GM12878 (cell line): ENCODE data around the gene PPP1R9B. TPM values are rescaled to one million over a fixed set of nuclear protein-coding genes. Genes with fewer than 3 reads are reported as not detected.

Experiments used
- ATAC-seq: fragments of 200-7000 bp; cut with Tn5 transposase; 3 replicates; pipeline ENCODE4 v1.9.1; 2020; ENCODE audit warnings: mild to moderate bottlenecking, moderate library complexity
- BruUV-seq: library from RNA; stranded (reverse); fragments of 400-500 nt; replicated peaks from 2 replicates; lab custom pipeline; 2021; lab: Mats Ljungman, UMichigan
- CTCF ChIA-PET: fragments of 300-600 bp; sonication (Branson Sonifier 250); formaldehyde crosslinking; extraction: SDS; loops from one replicate; lab custom pipeline; 2021; ENCODE audit warnings: inconsistent platforms; lab: Yijun Ruan, JAX
- POLR2A ChIA-PET: fragments of 350-600 bp; formaldehyde crosslinking; extraction: SDS; loops from one replicate; lab custom pipeline; 2021; ENCODE audit warnings: inconsistent platforms; lab: Charles Lee
- RAD21 ChIA-PET: fragments of 300-600 bp; sonication (Branson Sonifier 250); formaldehyde crosslinking; loops from one replicate; lab custom pipeline; 2023; ENCODE audit warnings: antibody characterized with exemption; ENCODE audit not compliant: unreplicated experiment; lab: Charles Lee
- SMC1A ChIA-PET: fragments of 300-600 bp; sonication (Branson Sonifier 250); formaldehyde crosslinking; loops from one replicate; lab custom pipeline; 2023; ENCODE audit not compliant: unreplicated experiment, uncharacterized antibody; lab: Charles Lee
- DNase-seq: peaks from one replicate; pipeline ENCODE4 v3.0.0-alpha.2; 2011; ENCODE audit warnings: low read depth, low spot score
- FAIRE-seq: peaks from 3 replicates; lab custom pipeline; 2011; peaks lifted over from hg19 to GRCh38; lab: Jason Lieb, UNC
- H2AFZ ChIP-seq: 2 replicates; pipeline ENCODE4 v1.6.0; 2011; ENCODE audit warnings: low read depth, low read length, control low read depth; ENCODE audit not compliant: control insufficient read depth
- H3K27ac ChIP-seq: 2 replicates; pipeline ENCODE4 v1.5.1; 2011; ENCODE audit warnings: control low read depth; ENCODE audit not compliant: control insufficient read depth, insufficient read depth
- H3K27me3 ChIP-seq, 2 experiments: replicated peaks in 1 of 2; 2 replicates each; pipeline versions ENCODE4 v1.6.0 to v1.6.1; 2011; ENCODE audit warnings: low read length in 1 of 2; ENCODE audit not compliant: control insufficient read depth in 2 of 2, insufficient read depth in 2 of 2
- H3K36me3 ChIP-seq, 2 experiments: 2 replicates each; pipeline ENCODE4 v1.5.1; 2011; ENCODE audit warnings: low read length in 1 of 2; ENCODE audit not compliant: control insufficient read depth in 2 of 2, insufficient read depth in 2 of 2
- H3K4me1 ChIP-seq: 2 replicates; pipeline ENCODE4 v1.6.1; 2011; ENCODE audit warnings: mild to moderate bottlenecking, low read length, moderate library complexity, mixed read lengths; ENCODE audit not compliant: control insufficient read depth, insufficient read depth
- H3K4me2 ChIP-seq: 2 replicates; pipeline ENCODE4 v1.6.0; 2011; ENCODE audit warnings: control low read depth; ENCODE audit not compliant: control insufficient read depth, insufficient read depth
- H3K4me3 ChIP-seq: fragments of 200-600 bp; sonication (generic); 2 replicates; pipeline ENCODE4 v1.5.1; 2016
- H3K79me2 ChIP-seq: 2 replicates; pipeline ENCODE4 v1.6.0; 2011; ENCODE audit warnings: low read length; ENCODE audit not compliant: control insufficient read depth, insufficient read depth
- H3K9ac ChIP-seq: 2 replicates; pipeline ENCODE4 v1.8.0; 2011; ENCODE audit warnings: low read length, control low read depth, mixed read lengths; ENCODE audit not compliant: control insufficient read depth, insufficient read depth
- H3K9me3 ChIP-seq: replicated peaks from 3 replicates; pipeline ENCODE4 v1.5.1; 2011; ENCODE audit warnings: mild to moderate bottlenecking, low read length; ENCODE audit not compliant: control insufficient read depth, insufficient read depth
- H4K20me1 ChIP-seq: 2 replicates; pipeline ENCODE4 v1.6.0; 2011; ENCODE audit not compliant: control insufficient read depth, insufficient read depth
- ASH2L ChIP-seq: fragments of 300-600, 200-600 bp; sonication (generic); IDR thresholded peaks from 2 replicates; pipeline ENCODE4 v1.6.1; 2017; ENCODE audit warnings: low read depth, mild to moderate bottlenecking, borderline replicate concordance
- ATF2 ChIP-seq: IDR thresholded peaks from 2 replicates; pipeline ENCODE4 v1.6.1; 2012; ENCODE audit warnings: low read length, inconsistent platforms
- ATF7 ChIP-seq: fragments of 450-650 bp; IDR thresholded peaks from 2 replicates; pipeline ENCODE4 v1.6.1; 2016; ENCODE audit warnings: low read depth, mild to moderate bottlenecking
- CREM ChIP-seq: IDR thresholded peaks from 2 replicates; pipeline ENCODE4 v1.6.1; 2014; ENCODE audit warnings: antibody characterized with exemption, low read depth
- EED ChIP-seq: sonication (generic); IDR thresholded peaks from 2 replicates; pipeline ENCODE4 v1.6.1; 2016; ENCODE audit warnings: antibody characterized with exemption, low read depth
- IRF3 ChIP-seq: fragments of 450-650 bp; IDR thresholded peaks from 2 replicates; pipeline ENCODE4 v1.6.1; 2014; ENCODE audit warnings: mild to moderate bottlenecking
- MEF2A ChIP-seq: IDR thresholded peaks from 2 replicates; pipeline ENCODE4 v1.6.1; 2011; ENCODE audit warnings: low read depth, mild to moderate bottlenecking, low read length, moderate library complexity; ENCODE audit not compliant: insufficient read depth
- MYC ChIP-seq: IDR thresholded peaks from 2 replicates; pipeline ENCODE4 v1.6.1; 2011; ENCODE audit warnings: mild to moderate bottlenecking, low read length, moderate library complexity, inconsistent platforms; ENCODE audit not compliant: insufficient read depth, insufficient replicate concordance, insufficient read length, severe bottlenecking
- NBN ChIP-seq: fragments of 450-650 bp; IDR thresholded peaks from 2 replicates; pipeline ENCODE4 v1.6.1; 2016
- NFXL1 ChIP-seq: fragments of 450-650 bp; IDR thresholded peaks from 2 replicates; pipeline ENCODE4 v1.6.1; 2017; ENCODE audit warnings: antibody characterized with exemption, mild to moderate bottlenecking, borderline replicate concordance
- POLR2AphosphoS2 ChIP-seq: IDR thresholded peaks from 2 replicates; pipeline ENCODE4 v1.6.1; 2011; ENCODE audit warnings: low read depth, mild to moderate bottlenecking, low read length, improper control_type of control experiment, moderate library complexity
- SMARCA5 ChIP-seq: fragments of 450-650 bp; IDR thresholded peaks from 2 replicates; pipeline ENCODE4 v1.6.1; 2017; ENCODE audit warnings: mild to moderate bottlenecking
- ZNF274 ChIP-seq: IDR thresholded peaks from one replicate; pipeline ENCODE4 v1.8.0; 2011; ENCODE audit not compliant: insufficient read length, insufficient read depth
- WGBS: methylation state at CpG from one replicate; pipeline ENCODE4 v1.1.6; 2016; ENCODE audit warnings: low lambda C conversion rate; ENCODE audit not compliant: insufficient replicate concordance, insufficient coverage; ENCODE audit errors: missing lambda C conversion rate; 5-methylcytosine and 5-hydroxymethylcytosine counted together
- in situ Hi-C: fragments of 300-500 bp; cut with MboI; formaldehyde crosslinking; loops from 9 replicates; pipeline ENCODE4 v1.14.3; 2018; ENCODE audit warnings: mixed read lengths
- intact Hi-C: fragments of 100-400 bp; cut with micrococcal nuclease; formaldehyde crosslinking; loops from one replicate; pipeline ENCODE4 v1.14.2; 2022; ENCODE audit not compliant: unreplicated experiment
- polyA plus RNA-seq, 11 experiments: library from polyadenylated mRNA; depleted of rRNA in 4 of 11; unstranded in 6 of 11; stranded (reverse) in 5 of 11; fragments of >200 nt; fragmentation: Nextera tagmentation in 4 of 11; fragmentation: Illumina TruSeq in 1 of 11; extraction: Ambion mirVana in 4 of 11; extraction: Trizol in 1 of 11; gene quantifications; 1 replicate in 1 of 11; 2 replicates in 10 of 11; pipeline versions ENCODE4 v1.2.1 to v1.2.3, GENCODE V29; 2011 to 2016; ENCODE audit warnings: inconsistent platforms in 2 of 11, missing spikeins in 2 of 11, low read depth in 1 of 11
- total RNA-seq, 4 experiments: library from RNA; depleted of rRNA in 3 of 4; stranded (reverse); fragments of >200 nt in 3 of 4; fragmentation: Illumina TruSeq in 1 of 4; extraction: Trizol in 1 of 4; gene quantifications; 2 replicates each; pipeline versions ENCODE4 v1.2.1 to v1.2.3, GENCODE V29; 2013 to 2021

The PPP1R9B gene
- total and polyA plus RNA-seq, 10 of the 15 experiments (the other 5 are each of a cell fraction or from before 2014, with no cell fraction given), result 0.20 to 107 (median 37.5) TPM

GRCh38 chr17:50169881-50170459 is 19.5 kb upstream of the PPP1R9B start:
- CTCF ChIA-PET, result interaction anchor here (0.5 to 17.0 kb wide), 55 partner anchors 8 to 339 kb away, joined by 3 to 514 read pairs (median 5); partner anchors contain the start of genes COL1A1, PDK2, TMEM92 and XYLT2
- RAD21 ChIA-PET, result interaction anchor here (0.6 to 4.5 kb wide), 36 partner anchors 8 to 261 kb away, joined by 3 to 176 read pairs (median 5); partner anchors contain the start of genes COL1A1, LRRC59, PDK2 and TMEM92
- in situ Hi-C loops, result no loop called here
- H3K27ac ChIP-seq, result no peak overlapping the region
- H3K27me3 ChIP-seq, result no peaks in the 10 kb centered on the region
- no peak for TF ChIP-seq MEF2A
- no peak for TF ChIP-seq ATF7
- no peak for TF ChIP-seq CREM
- TF ChIP-seq, all 136 proteins: peak for 0
- H3K9ac ChIP-seq, result no peak overlapping the region
- no peak overlapping the region for H3K4me2 ChIP-seq
- ChIA-PET POLR2A (interaction anchor here (1.2 to 2.8 kb wide), 5 partner anchors 8 to 43 kb away, joined by 6 to 28 read pairs (median 7); no protein-coding TSS in a partner anchor), SMC1A (interaction anchor here (0.6 to 4.2 kb wide), 38 partner anchors 9 to 221 kb away, joined by 3 to 177 read pairs (median 4); partner anchors contain the start of gene COL1A1)
- no peaks in the 10 kb centered on the region for H3K79me2 ChIP-seq
- H3K4me1 ChIP-seq, result peaks cover 15% of the 10 kb centered on the region
- FAIRE-seq, result peak; percentile 23
- WGBS, result 58% methylated on average over 9 of the region's 9 CpGs
- no peaks in the 10 kb centered on the region for H3K9me3 ChIP-seq
- H4K20me1 ChIP-seq, result no peaks in the 10 kb centered on the region
- no peak overlapping the region for H3K4me3 ChIP-seq
- no peaks in the 10 kb centered on the region for H3K36me3 ChIP-seq
- DNase-seq, result no peak
- no peak overlapping the region for H2AFZ ChIP-seq
- ATAC-seq, result no peak; the same call in 2 of the 3 replicates
- no TSS peak for BruUV-seq
- intact Hi-C loops, result loop anchor here (1.0 kb wide), 2 partner anchors 28 to 127 kb away; no protein-coding TSS in a partner anchor

DNA sequence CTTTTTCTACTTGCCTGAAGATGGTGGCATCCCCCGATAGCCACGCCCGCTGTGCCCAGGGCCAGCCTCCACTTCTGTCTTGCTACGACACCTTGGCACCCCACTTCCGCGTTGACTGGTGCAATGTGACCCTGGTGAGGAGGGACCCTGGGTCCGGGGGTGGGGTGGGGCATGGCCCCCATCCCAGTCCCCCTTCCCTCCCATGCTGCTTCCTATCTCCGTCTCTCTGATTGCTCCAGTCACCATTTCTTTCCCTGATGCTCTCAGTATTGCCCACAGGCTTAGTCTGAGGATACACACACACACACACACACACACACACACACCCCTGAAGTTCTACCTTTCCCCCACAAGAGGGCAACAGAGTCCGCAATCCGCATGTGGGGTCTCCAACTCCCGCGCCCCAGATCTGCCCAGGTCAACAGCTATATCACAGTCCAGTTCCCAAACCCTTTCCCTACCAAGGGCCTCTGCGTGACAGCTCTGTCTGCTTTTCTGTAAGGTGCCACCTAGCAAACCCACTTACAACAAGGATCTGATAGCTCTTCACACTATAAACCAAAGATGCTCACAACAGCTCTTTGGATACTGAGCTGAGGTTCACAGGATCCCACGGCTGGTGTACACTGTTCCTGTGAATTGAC is 18.8 kb upstream of the PPP1R9B start:
- ATAC-seq, result peak; percentile 73
- H4K20me1 ChIP-seq, result no peaks in the 10 kb centered on the region
- no peak overlapping the region for H3K27ac ChIP-seq
- H3K36me3 ChIP-seq, result no peaks in the 10 kb centered on the region
- DNase-seq, result peak; percentile 44
- ChIA-PET POLR2A (interaction anchor here (1.4 to 2.1 kb wide), 3 partner anchors 23 to 43 kb away, joined by 7 to 28 read pairs (median 7); no protein-coding TSS in a partner anchor), SMC1A (interaction anchor here (0.6 to 4.2 kb wide), 38 partner anchors 8 to 222 kb away, joined by 3 to 177 read pairs (median 4); partner anchors contain the start of gene COL1A1), RAD21 (interaction anchor here (0.6 to 4.5 kb wide), 36 partner anchors 9 to 262 kb away, joined by 3 to 176 read pairs (median 5); partner anchors contain the start of genes COL1A1, LRRC59, PDK2 and TMEM92), CTCF (interaction anchor here (0.5 to 17.0 kb wide), 53 partner anchors 8 to 340 kb away, joined by 3 to 514 read pairs (median 6); partner anchors contain the start of genes COL1A1, PDK2, TMEM92 and XYLT2)
- in situ Hi-C loops (no loop called here), intact Hi-C loops (loop anchor here (1.0 kb wide), 2 partner anchors 29 to 128 kb away; no protein-coding TSS in a partner anchor)
- no peak overlapping the region for H3K9ac ChIP-seq
- H3K4me3 ChIP-seq, result no peak overlapping the region
- H3K27me3 ChIP-seq, result no peaks in the 10 kb centered on the region
- 4% methylated on average over 13 of the region's 14 CpGs for WGBS
- H3K9me3 ChIP-seq, result no peaks in the 10 kb centered on the region
- H3K4me2 ChIP-seq, result no peak overlapping the region
- no peak overlapping the region for H2AFZ ChIP-seq
- no TSS peak for BruUV-seq
- H3K79me2 ChIP-seq, result no peaks in the 10 kb centered on the region
- peaks cover 18% of the 10 kb centered on the region for H3K4me1 ChIP-seq
- peak; percentile 94 for FAIRE-seq
- TF ChIP-seq ASH2L (no peak), NFXL1 (no peak), IRF3 (0 out of 2 replicates have a peak, but pooled peaks have one; percentile 25), ATF2 (no peak), SMARCA5 (peak; percentile 85), MYC (no peak), POLR2AphosphoS2 (no peak), NBN (peak; percentile 98), EED (peak; percentile 30; the same call in 1 of the 2 replicates), ZNF274 (no peak)
